ENCODE data around the gene LPP.

LPP gene

DNA sequence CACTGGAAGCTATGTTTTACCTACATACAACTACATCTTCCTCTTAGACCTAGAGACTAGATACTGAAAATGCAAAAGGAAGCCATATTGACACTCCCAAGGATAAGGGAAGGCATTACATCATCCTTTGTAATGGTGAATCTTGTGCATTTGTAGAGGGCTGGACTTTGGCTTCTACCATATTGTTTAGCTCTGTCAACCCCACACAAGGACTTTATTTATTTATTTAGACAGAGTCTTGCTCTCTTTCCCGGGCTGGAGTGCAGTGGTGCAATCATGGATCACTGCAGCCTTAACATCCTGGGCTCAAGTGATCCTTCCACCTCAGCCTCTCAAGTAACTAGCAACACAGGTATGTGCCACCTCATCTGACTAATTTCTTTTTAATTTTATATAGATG lies 686.3 kb downstream of the LPP start:
- no peaks in the 10 kb centered on the region for H3K79me2 ChIP-seq (ENCODE audit: insufficient read depth, low read length)
- H2AFZ ChIP-seq (ENCODE audit: low read length): no peak overlapping the region
- no peaks in the 10 kb centered on the region for H3K4me1 ChIP-seq (ENCODE audit: insufficient read depth, low read length, severe bottlenecking)
- no peaks in the 10 kb centered on the region for H3F3A ChIP-seq (ENCODE audit: insufficient read depth, low read length)
- no peak overlapping the region for H3K4me2 ChIP-seq (ENCODE audit: low read length)
- H4K20me1 ChIP-seq (ENCODE audit: insufficient read depth, low read length): no peaks in the 10 kb centered on the region
- H3K9me2 ChIP-seq (ENCODE audit: low read depth, low read length): no peaks in the 10 kb centered on the region
- no peak overlapping the region for H3K9ac ChIP-seq (ENCODE audit: low read length)
- H3K27ac ChIP-seq (ENCODE audit: low read depth, low read length, poor library complexity, severe bottlenecking): no peak overlapping the region
- no peak for TF ChIP-seq CTCF (IDR thresholded peaks at IDR 0.05; ENCODE audit: low read length)
- no peak for TF ChIP-seq EZH2 (IDR thresholded peaks at IDR 0.05; ENCODE audit: borderline replicate concordance, low read length)
- H3K4me3 ChIP-seq (ENCODE audit: low read depth, low read length, poor library complexity, severe bottlenecking): no peak overlapping the region
- H3K36me3 ChIP-seq (ENCODE audit: insufficient read depth, low read length): no peaks in the 10 kb centered on the region
- H3K9me3 ChIP-seq (ENCODE audit: low read length): no peaks in the 10 kb centered on the region
- H3K27me3 ChIP-seq (ENCODE audit: insufficient read depth, low read length): no peaks in the 10 kb centered on the region

GRCh38 chr3:188841906-188842305 lies 687.9 kb downstream of the LPP start:
- Histone ChIP-seq H3K4me1 (ENCODE audit: insufficient read depth, low read length, severe bottlenecking) (no peaks in the 10 kb centered on the region), H3K79me2 (ENCODE audit: insufficient read depth, low read length) (no peaks in the 10 kb centered on the region), H3K27ac (ENCODE audit: low read depth, low read length, poor library complexity, severe bottlenecking) (no peak overlapping the region)

GRCh38 chr3:188842639-188843038 lies 688.7 kb downstream of the LPP start:
- Histone ChIP-seq H3K79me2 (ENCODE audit: insufficient read depth, low read length) (no peaks in the 10 kb centered on the region), H3K9me3 (ENCODE audit: low read length) (no peaks in the 10 kb centered on the region), H3K9me2 (ENCODE audit: low read depth, low read length) (no peaks in the 10 kb centered on the region), H2AFZ (ENCODE audit: low read length) (no peak overlapping the region), H3K4me1 (ENCODE audit: insufficient read depth, low read length, severe bottlenecking) (no peaks in the 10 kb centered on the region), H3K36me3 (ENCODE audit: insufficient read depth, low read length) (no peaks in the 10 kb centered on the region), H3K9ac (ENCODE audit: low read length) (no peak overlapping the region), H3K27ac (ENCODE audit: low read depth, low read length, poor library complexity, severe bottlenecking) (no peak overlapping the region), H3K4me2 (ENCODE audit: low read length) (no peak overlapping the region), H3K27me3 (ENCODE audit: insufficient read depth, low read length) (no peaks in the 10 kb centered on the region), H3F3A (ENCODE audit: insufficient read depth, low read length) (no peaks in the 10 kb centered on the region), H3K4me3 (ENCODE audit: low read depth, low read length, poor library complexity, severe bottlenecking) (no peak overlapping the region), H4K20me1 (ENCODE audit: insufficient read depth, low read length) (no peaks in the 10 kb centered on the region)
- no peak for TF ChIP-seq CTCF (IDR thresholded peaks at IDR 0.05; ENCODE audit: low read length)
- TF ChIP-seq EZH2 (IDR thresholded peaks at IDR 0.05; ENCODE audit: borderline replicate concordance, low read length): no peak

More at GRCh38 chr3:188841906-188842305, 687.9 kb downstream of the LPP start:
- Histone ChIP-seq H3K9ac (ENCODE audit: low read length) (no peak overlapping the region), H3K9me3 (ENCODE audit: low read length) (no peaks in the 10 kb centered on the region), H3K36me3 (ENCODE audit: insufficient read depth, low read length) (no peaks in the 10 kb centered on the region), H3K9me2 (ENCODE audit: low read depth, low read length) (no peaks in the 10 kb centered on the region), H3K4me2 (ENCODE audit: low read length) (no peak overlapping the region), H3F3A (ENCODE audit: insufficient read depth, low read length) (no peaks in the 10 kb centered on the region), H2AFZ (ENCODE audit: low read length) (no peak overlapping the region), H3K27me3 (ENCODE audit: insufficient read depth, low read length) (no peaks in the 10 kb centered on the region), H4K20me1 (ENCODE audit: insufficient read depth, low read length) (no peaks in the 10 kb centered on the region), H3K4me3 (ENCODE audit: low read depth, low read length, poor library complexity, severe bottlenecking) (no peak overlapping the region)
- no peak for TF ChIP-seq EZH2 (IDR thresholded peaks at IDR 0.05; ENCODE audit: borderline replicate concordance, low read length)

GRCh38 chr3:188844096-188844495 lies 690.1 kb downstream of the LPP start:
- no peak overlapping the region for H3K4me2 ChIP-seq (ENCODE audit: low read length)
- H3K79me2 ChIP-seq (ENCODE audit: insufficient read depth, low read length): no peaks in the 10 kb centered on the region
- H2AFZ ChIP-seq (ENCODE audit: low read length): no peak overlapping the region
- no peaks in the 10 kb centered on the region for H3K9me3 ChIP-seq (ENCODE audit: low read length)
- no peaks in the 10 kb centered on the region for H3K36me3 ChIP-seq (ENCODE audit: insufficient read depth, low read length)
- no peaks in the 10 kb centered on the region for H3K27me3 ChIP-seq (ENCODE audit: insufficient read depth, low read length)
- H4K20me1 ChIP-seq (ENCODE audit: insufficient read depth, low read length): no peaks in the 10 kb centered on the region
- no peaks in the 10 kb centered on the region for H3K9me2 ChIP-seq (ENCODE audit: low read depth, low read length)
- no peak for TF ChIP-seq EZH2 (IDR thresholded peaks at IDR 0.05; ENCODE audit: borderline replicate concordance, low read length)
- TF ChIP-seq CTCF (IDR thresholded peaks at IDR 0.05; ENCODE audit: low read length): no peak
- no peaks in the 10 kb centered on the region for H3K4me1 ChIP-seq (ENCODE audit: insufficient read depth, low read length, severe bottlenecking)
- no peak overlapping the region for H3K27ac ChIP-seq (ENCODE audit: low read depth, low read length, poor library complexity, severe bottlenecking)
- no peaks in the 10 kb centered on the region for H3F3A ChIP-seq (ENCODE audit: insufficient read depth, low read length)
- H3K4me3 ChIP-seq (ENCODE audit: low read depth, low read length, poor library complexity, severe bottlenecking): no peak overlapping the region
- H3K9ac ChIP-seq (ENCODE audit: low read length): no peak overlapping the region
